ENCODE measurements around the gene TCIRG1. TPM values are rescaled to one million over a fixed set of nuclear protein-coding genes. Genes with fewer than 3 reads are reported as not detected.

TCIRG1 gene
- total and polyA plus RNA-seq, 2 of the 13 experiments (the other 11 are each of a cell fraction or from before 2014, with no cell fraction given), result 48.0 to 69.6 TPM

- TF ChIP-seq, protein P1, sequence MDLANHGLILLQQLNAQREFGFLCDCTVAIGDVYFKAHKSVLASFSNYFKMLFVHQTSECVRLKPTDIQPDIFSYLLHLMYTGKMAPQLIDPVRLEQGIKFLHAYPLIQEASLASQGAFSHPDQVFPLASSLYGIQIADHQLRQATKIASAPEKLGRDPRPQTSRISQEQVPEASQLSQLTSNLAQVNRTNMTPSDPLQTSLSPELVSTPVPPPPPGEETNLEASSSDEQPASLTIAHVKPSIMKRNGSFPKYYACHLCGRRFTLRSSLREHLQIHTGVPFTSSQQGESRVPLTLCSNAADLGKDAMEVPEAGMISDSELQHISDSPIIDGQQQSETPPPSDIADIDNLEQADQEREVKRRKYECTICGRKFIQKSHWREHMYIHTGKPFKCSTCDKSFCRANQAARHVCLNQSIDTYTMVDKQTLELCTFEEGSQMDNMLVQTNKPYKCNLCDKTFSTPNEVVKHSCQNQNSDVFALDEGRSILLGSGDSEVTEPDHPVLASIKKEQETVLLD (CRISPR knock-in tag; IDR thresholded peaks at IDR 0.05; ENCODE audit: low read depth), result no peak
- TF ChIP-seq ATAD3A (CRISPR knock-in tag; IDR thresholded peaks at IDR 0.05) (no peak), SIX4 (CRISPR knock-in tag; IDR thresholded peaks at IDR 0.05) (no peak), TOPORS (CRISPR knock-in tag; IDR thresholded peaks at IDR 0.05) (no peak), ZNF878 (CRISPR knock-in tag; IDR thresholded peaks at IDR 0.05) (0 out of 2 replicates have a peak, but pooled peaks have one; percentile 71), KDM1A (CRISPR knock-in tag; IDR thresholded peaks at IDR 0.05) (0 out of 2 replicates have a peak, but pooled peaks have one; percentile 27), TAF1 (CRISPR knock-in tag; IDR thresholded peaks at IDR 0.05) (no peak), NR2F2 (IDR thresholded peaks at IDR 0.05; ENCODE audit: borderline replicate concordance, low read depth) (peak; percentile 69), IRF2 (CRISPR knock-in tag; IDR thresholded peaks at IDR 0.05) (peak; percentile 22; the same call in 1 of the 2 replicates), AHDC1 (CRISPR knock-in tag; IDR thresholded peaks at IDR 0.05; ENCODE audit: borderline replicate concordance) (no peak), ATF4 (CRISPR knock-in tag; IDR thresholded peaks at IDR 0.05) (no peak), ZEB1 (IDR thresholded peaks at IDR 0.05; ENCODE audit: insufficient replicate concordance, low read depth) (peak; percentile 20), NR2F1 (CRISPR knock-in tag; IDR thresholded peaks at IDR 0.05) (0 out of 4 replicates have a peak, but pooled peaks of 1 of the 2 experiments have one; percentile 30), NCOA1 (CRISPR knock-in tag; IDR thresholded peaks at IDR 0.05) (0 out of 2 replicates have a peak, but pooled peaks have one; percentile 30), ZFY (CRISPR knock-in tag; IDR thresholded peaks at IDR 0.05) (peak; percentile 31; the same call in 1 of the 2 replicates)
- TF ChIP-seq, protein P2, sequence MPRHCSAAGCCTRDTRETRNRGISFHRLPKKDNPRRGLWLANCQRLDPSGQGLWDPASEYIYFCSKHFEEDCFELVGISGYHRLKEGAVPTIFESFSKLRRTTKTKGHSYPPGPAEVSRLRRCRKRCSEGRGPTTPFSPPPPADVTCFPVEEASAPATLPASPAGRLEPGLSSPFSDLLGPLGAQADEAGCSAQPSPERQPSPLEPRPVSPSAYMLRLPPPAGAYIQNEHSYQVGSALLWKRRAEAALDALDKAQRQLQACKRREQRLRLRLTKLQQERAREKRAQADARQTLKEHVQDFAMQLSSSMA (CRISPR knock-in tag; IDR thresholded peaks at IDR 0.05), result no peak
These were observed 25.8 kb upstream of the TCIRG1 start (continued) for GRCh38 chr11:68012843-68013610.

Data from HepG2 (cell line).